IPS-15b (cell line): Measurements from ENCODE around the gene PREB.
"Not testable (repeated sequence)": the region's sequence is repeated elsewhere in the genome, so short reads cannot be mapped to it uniquely, and the experiment has no call there.

ENCODE experiments used
- H3K27me3 ChIP-seq: one replicate; pipeline ENCODE4 v1.6.1; 2013; ENCODE audit warnings: low read length; ENCODE audit not compliant: control insufficient read depth, insufficient read depth
- H3K36me3 ChIP-seq: one replicate; pipeline ENCODE4 v1.6.1; 2013; ENCODE audit warnings: low read length; ENCODE audit not compliant: control insufficient read depth, insufficient read depth
- H3K4me1 ChIP-seq: one replicate; pipeline ENCODE4 v1.6.1; 2013; ENCODE audit warnings: mild to moderate bottlenecking, low read length; ENCODE audit not compliant: control insufficient read depth, insufficient read depth
- H3K4me3 ChIP-seq: one replicate; pipeline ENCODE4 v1.5.1; 2013; ENCODE audit warnings: low read depth, low read length
- H3K9ac ChIP-seq: one replicate; pipeline ENCODE4 v1.6.1; 2013; ENCODE audit warnings: low read depth, mild to moderate bottlenecking, low read length
- H3K9me3 ChIP-seq: one replicate; pipeline ENCODE4 v1.6.1; 2013; ENCODE audit warnings: mild to moderate bottlenecking, low read length; ENCODE audit not compliant: control insufficient read depth, insufficient read depth

Gene PREB

DNA sequence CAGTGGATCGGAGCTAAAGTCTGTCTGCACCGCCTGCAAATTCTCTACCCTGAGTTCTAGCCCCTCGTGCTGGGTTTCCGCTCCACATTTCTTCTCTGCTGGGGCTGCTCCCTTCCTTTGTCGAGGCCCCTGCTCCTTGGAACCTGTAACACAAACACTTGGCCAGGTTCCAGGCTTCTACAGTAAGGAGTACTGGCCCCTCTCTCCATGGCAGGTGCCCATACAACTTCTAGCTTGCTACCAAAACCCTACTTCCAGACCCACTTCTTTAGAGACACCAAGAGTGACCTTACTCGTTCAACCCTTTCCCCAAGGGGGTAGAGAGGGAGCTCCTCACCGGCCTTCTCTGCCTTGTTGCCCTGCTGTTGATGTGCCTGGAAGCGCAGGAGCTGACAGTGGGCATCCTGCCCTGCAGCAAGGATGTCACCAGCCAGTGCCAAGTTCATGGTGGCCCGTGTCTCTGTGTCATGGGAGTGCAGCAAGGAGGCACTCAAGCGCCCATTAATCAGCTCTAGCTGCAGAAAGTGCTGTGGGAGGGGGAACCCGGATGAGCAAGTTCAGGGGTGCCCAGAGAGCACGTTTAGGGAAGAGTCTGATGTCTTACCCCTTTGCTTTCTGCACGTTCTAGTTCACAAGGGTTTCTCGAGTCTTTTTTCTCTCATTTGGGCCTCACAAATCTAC is 1.1 kb downstream of the PREB start:
- Histone ChIP-seq H3K9ac (peak overlapping the region; percentile 68), H3K4me3 (peak overlapping the region; percentile 79), H3K9me3 (no peaks in the 10 kb centered on the region), H3K36me3 (peaks cover 34% of the 10 kb centered on the region), H3K27me3 (no peaks in the 10 kb centered on the region), H3K4me1 (peaks cover 3% of the 10 kb centered on the region)

DNA sequence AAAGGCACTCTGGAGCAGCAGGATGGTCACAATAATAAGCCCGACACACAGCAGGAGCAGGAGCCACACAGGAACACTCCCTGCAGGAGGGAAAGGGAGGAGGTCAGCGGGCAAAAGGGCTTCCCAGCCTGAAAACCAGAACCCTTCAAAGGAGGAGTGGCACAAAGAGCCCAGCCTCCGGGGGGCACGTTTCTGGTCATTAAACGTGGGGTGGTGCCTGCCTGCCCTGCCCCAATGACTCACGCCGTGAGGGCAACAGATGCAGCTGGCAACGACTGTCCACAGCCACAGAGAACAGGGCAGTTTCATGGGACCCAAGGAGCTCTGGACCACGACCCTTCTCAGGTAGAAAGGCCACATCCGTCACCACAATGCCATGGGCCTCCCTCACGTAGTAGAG is 3.0 kb downstream of the PREB start:
- H3K4me1 ChIP-seq: peaks cover 3% of the 10 kb centered on the region
- H3K9me3 ChIP-seq: no peaks in the 10 kb centered on the region
- peaks cover 34% of the 10 kb centered on the region for H3K36me3 ChIP-seq
- no peak overlapping the region for H3K4me3 ChIP-seq
- H3K27me3 ChIP-seq: no peaks in the 10 kb centered on the region
- H3K9ac ChIP-seq: no peak overlapping the region

DNA sequence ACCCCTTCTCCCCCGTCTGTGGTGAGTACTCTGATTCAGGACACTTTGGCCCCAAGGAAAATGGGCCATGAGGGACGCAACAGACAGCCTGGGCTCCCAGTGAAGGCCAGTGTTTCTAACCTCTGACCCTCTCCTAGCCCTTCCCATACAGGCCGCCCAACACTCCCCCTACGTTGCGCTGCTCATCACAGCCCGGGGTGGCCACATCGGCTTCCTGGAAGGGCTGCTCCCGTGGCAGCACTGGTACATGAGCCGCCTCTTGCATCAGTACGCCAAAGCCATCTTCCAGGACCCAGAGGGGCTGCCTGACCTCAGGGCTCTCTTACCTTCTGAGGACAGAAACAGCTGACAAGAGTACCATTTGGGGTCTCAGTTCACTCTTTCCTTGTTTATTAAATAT is 4.0 kb downstream of the PREB start:
- H3K36me3 ChIP-seq: peaks cover 34% of the 10 kb centered on the region
- H3K27me3 ChIP-seq: no peaks in the 10 kb centered on the region
- no peaks in the 10 kb centered on the region for H3K9me3 ChIP-seq
- peaks cover 3% of the 10 kb centered on the region for H3K4me1 ChIP-seq
- H3K9ac ChIP-seq: no peak overlapping the region
- no peak overlapping the region for H3K4me3 ChIP-seq

DNA sequence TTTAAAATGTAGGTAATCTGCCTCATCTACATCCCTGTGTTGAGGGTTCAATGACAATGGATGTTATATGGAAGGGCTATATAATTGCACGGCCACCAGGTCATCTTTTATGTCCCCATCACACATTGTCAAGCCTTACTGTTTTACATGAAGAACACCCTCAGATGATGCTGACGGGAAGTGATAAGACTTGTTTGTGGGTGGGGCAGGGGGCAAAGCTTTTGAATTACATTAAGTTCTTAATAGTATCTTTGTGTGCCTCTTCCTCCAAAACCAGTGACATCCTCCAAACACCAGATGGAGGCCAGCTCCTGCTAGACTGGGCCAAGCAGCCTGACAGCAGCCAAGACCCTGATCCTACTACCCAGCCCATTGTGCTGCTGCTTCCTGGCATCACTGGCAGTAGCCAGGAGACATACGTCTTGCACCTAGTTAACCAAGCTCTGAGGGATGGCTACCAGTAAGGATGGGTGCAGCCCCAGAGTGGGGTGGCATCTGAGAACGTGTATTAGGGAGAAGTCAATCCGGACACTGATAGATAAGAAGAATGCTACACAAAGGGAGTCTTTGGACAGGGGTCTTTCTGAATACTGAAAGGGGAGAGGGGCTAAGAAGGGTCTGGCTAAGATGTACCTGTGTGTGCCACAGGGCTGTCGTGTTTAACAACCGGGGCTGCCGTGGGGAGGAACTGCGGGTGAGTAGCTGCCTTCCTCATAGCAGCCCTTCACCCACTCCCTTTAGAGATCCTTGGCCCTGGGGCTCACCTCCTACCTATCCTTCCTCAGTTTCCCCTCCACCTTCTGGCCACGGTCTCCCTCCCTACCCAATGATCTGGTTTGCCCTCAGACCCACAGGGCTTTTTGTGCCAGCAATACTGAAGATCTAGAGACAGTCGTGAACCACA is 5.5 kb downstream of the PREB start:
- Histone ChIP-seq H3K9ac (no peak overlapping the region), H3K27me3 (peaks cover 8% of the 10 kb centered on the region), H3K4me1 (peaks cover 3% of the 10 kb centered on the region), H3K4me3 (no peak overlapping the region), H3K9me3 (no peaks in the 10 kb centered on the region), H3K36me3 (peaks cover 31% of the 10 kb centered on the region)

DNA sequence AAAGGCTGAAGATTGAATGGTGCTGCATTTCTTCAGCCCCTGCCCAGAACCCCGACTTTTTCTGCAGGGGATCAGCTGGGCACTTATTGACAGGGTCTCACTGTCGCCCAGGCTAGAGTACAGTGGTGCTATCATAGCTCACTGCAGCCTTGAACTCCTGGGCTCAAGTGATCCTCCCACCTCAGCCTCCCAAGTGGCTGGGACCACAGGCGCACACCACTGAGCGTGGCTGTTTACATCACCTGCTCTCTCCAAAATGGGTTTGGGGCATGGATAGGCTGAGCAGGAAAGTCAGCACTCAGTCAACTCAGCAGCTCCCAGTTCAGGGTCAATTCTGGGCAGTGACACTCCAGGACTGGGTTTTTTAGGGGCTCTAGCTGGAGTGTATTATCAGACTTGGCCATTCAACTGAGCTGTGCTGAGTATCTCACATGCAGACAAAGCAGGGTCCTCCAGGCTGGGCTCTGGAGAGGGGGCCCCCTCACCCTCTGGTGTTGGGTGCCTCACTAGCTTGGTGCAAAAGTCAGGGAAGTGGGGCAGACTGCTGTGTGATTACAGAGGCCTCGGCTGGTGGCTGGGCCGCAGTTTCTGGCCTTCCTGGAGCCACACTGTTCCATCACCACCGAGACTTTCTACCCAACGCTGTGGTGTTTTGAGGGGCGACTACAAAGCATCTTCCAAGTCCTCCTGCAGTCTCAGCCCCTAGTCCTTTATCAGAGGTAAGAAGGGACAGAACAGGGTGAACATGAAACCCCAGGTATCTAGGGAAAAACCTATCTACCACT is 6.4 kb downstream of the PREB start:
- H3K9me3 ChIP-seq: no peaks in the 10 kb centered on the region
- H3K9ac ChIP-seq: no peak overlapping the region
- no peak overlapping the region for H3K4me3 ChIP-seq
- peaks cover 30% of the 10 kb centered on the region for H3K36me3 ChIP-seq
- H3K4me1 ChIP-seq: no peaks in the 10 kb centered on the region
- peaks cover 13% of the 10 kb centered on the region for H3K27me3 ChIP-seq

DNA sequence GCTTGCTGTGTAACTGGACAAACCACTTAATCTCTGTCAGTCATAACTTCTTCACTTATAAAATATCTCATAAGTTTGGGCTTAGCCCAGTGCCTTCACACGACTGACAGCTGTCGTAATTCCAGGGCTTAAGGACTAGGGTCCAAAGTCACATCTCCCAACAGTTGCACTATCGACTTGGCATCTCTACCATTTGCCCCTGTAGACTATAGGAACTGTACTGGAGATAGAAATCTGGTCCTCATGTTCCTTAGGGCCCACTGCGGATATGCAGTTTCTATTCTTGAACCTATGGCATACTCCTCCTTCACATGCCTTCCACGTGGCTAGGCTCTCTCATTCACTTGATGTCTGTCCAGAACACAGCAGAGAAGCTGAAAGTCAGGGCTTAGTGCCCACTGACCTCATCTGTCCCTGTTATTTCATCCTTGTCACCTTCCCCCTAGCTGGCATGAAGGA is 8.2 kb downstream of the PREB start:
- Histone ChIP-seq H3K36me3 (peaks cover 13% of the 10 kb centered on the region), H3K27me3 (peaks cover 31% of the 10 kb centered on the region), H3K9ac (no peak overlapping the region), H3K4me3 (no peak overlapping the region), H3K4me1 (no peaks in the 10 kb centered on the region), H3K9me3 (no peaks in the 10 kb centered on the region)

DNA sequence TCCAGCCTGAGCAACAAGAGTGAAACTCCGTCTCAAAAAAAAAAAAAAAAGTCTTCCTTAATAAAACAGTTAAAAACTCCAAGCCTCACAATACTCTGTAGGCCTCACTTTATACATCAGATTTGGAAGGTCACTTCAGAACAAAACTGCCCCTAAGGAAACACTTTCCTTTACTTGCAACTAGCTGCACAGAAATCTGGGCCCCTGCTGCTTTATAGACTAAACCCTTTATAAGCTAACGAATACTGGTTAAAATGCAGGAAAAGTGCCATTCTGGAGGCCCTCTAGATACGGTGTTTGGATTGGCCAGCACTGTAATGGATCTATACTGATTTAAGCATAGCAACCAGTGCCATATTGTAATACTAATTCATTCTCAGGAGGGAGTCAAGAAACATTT is 9.3 kb downstream of the PREB start:
- H3K4me1 ChIP-seq: no peaks in the 10 kb centered on the region
- H3K36me3 ChIP-seq: peaks cover 3% of the 10 kb centered on the region
- H3K9me3 ChIP-seq: no peaks in the 10 kb centered on the region
- no peak overlapping the region for H3K9ac ChIP-seq
- H3K27me3 ChIP-seq: peaks cover 42% of the 10 kb centered on the region
- no peak overlapping the region for H3K4me3 ChIP-seq

DNA sequence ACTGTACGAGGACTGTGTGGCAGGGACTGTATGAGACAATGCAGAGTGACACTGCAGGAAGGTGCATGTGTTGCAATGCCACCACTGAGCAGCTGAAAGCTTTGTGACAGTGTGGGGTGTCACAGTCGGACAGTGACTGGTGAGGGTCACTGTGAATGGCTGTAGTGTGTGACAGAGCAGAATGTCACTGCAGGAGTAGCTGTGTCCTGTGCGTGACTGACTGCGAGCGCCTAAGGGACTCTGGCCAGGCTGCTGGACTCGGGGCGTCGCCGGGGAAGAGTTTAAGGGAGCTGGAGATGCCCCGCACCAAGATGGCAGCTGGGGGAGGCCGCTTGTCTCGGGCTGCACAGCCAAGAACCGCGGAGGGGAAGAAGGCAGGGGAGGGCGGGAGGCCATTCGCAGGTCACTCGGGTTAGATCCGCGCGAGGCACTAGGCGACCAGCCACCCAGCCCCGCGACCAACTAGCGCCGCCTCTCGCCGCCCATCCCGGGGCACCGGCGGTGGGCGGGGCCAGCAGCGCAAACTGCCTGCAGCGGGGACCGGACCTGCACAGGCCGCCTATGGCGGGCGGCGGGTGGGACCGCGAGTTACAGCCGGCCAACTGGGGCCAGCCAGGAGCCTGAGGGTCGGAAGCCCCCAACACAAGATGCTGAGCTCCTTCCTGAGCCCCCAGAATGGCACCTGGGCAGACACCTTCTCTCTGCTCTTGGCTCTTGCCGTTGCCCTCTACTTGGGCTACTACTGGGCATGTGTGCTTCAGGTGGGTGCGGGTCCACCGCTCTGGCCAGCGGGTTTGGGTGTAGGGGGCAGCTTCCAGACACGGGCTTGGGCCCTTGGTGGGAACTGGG is 10.9 kb downstream of the PREB start, which contains the start of gene ABHD1:
Gene ABHD1 (plus strand): TSS at position 514 of the 849 bp plus-strand sequence. CDS start 134 bp downstream, at position 648.
- no peaks in the 10 kb centered on the region for H3K36me3 ChIP-seq
- no peaks in the 10 kb centered on the region for H3K9me3 ChIP-seq
- peak within 1 kb of the TSS; percentile 54 for H3K9ac ChIP-seq
- H3K4me1 ChIP-seq: no peaks in the 10 kb centered on the region
- peaks cover 56% of the 10 kb centered on the region for H3K27me3 ChIP-seq
- peak within 1 kb of the TSS; percentile 70 for H3K4me3 ChIP-seq

DNA sequence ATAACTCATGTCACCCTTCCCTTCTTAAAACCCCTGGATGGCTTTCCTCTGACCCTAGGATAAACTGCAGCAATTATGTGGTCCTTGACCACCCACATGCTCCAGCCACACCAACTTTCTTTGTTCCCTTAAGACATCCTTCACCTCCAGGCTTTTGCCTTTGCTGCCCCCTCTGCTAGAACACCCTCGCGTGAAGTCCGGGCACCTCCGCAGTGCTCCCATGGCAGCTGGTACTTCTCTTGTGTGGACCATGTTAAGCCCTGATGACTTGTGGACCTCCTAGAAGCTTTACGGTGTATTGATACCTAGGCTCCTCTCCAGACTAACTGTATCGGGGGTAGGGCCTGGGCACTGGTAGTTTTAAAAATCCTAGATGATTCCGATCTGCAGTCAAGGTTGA is 11.6 kb downstream of the PREB start:
- Histone ChIP-seq H3K27me3 (peaks cover 64% of the 10 kb centered on the region), H3K36me3 (no peaks in the 10 kb centered on the region), H3K4me3 (peak overlapping the region; percentile 70), H3K4me1 (no peaks in the 10 kb centered on the region), H3K9ac (no peak overlapping the region), H3K9me3 (no peaks in the 10 kb centered on the region)

DNA sequence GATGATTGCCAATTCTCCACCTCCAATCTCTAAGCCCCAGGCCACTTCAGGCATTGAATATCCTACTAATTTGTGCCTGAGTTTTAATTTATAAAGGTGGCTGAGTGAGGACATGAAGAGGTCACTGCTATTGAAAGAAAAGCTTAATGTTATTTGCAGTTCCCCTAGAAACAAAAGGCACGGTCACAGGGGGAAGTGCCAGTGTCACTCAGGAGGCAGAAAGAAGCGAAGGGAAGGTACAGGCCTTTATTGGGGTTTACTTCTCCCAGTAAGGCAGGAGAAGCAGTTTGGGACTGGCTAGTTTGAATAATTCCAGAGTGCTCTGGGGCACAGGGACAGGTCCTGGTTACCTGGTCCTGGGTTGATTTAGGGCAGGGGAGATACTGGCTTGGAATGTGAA is 12.5 kb downstream of the PREB start:
- H3K4me1 ChIP-seq: no peaks in the 10 kb centered on the region
- H3K27me3 ChIP-seq: peaks cover 71% of the 10 kb centered on the region

DNA sequence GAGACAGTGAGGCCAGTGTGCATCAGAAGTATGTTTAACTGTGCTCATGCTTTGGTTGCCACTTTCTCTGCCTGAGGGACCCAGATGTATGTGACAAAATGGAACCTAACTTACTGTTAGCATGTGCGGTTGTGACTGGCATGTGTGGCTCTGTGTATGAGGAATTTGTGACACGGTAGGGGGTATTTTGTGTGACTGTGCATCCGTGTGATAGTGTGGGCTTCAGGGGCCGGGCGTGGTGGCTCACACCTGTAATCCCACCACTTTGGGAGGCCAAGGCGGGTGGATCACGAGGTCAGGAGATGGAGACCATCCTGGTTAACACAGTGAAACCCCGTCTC is 15.1 kb downstream of the PREB start:
- H3K9ac ChIP-seq: not testable (repeated sequence)
- Histone ChIP-seq H3K27me3 (peaks cover 67% of the 10 kb centered on the region), H3K4me3 (peak overlapping the region; percentile 48)

More for the DNA sequence above, 12.5 kb downstream of the PREB start:
- H3K36me3 ChIP-seq: no peaks in the 10 kb centered on the region
- H3K9me3 ChIP-seq: no peaks in the 10 kb centered on the region
- no peak overlapping the region for H3K9ac ChIP-seq
- H3K4me3 ChIP-seq: no peak overlapping the region

More for the DNA sequence above, 15.1 kb downstream of the PREB start:
- not testable (repeated sequence) for H3K9me3 ChIP-seq, H3K4me1 ChIP-seq, H3K36me3 ChIP-seq
